ENCODE measurements around the gene BCL7A. TPM values are rescaled to one million over a fixed set of nuclear protein-coding genes. Genes with fewer than 3 reads are reported as not detected.

The BCL7A gene
- total RNA-seq, 1 donor from 2014 or later = 41.4 TPM

- intact Hi-C loops (cut with micrococcal nuclease) = no loop called here
- no peak for TF ChIP-seq CTCF (IDR thresholded peaks at IDR 0.05)
- CTCF ChIA-PET = interaction anchor here (1.2 kb wide), 1 partner anchor 32 kb away, joined by 3 read pairs; no protein-coding TSS in a partner anchor
- ATAC-seq (ENCODE audit: low read depth) (no peak), DNase-seq (no peak)
- peaks cover 75% of the 10 kb centered on the region for H3K4me1 Mint-ChIP-seq
- POLR2A ChIA-PET = interaction anchor here (0.6 to 1.5 kb wide), 3 partner anchors 9 to 17 kb away, joined by 3 to 8 read pairs (median 8); partner anchors contain the start of gene MLXIP
- H3K27ac Mint-ChIP-seq = peak overlapping the region; percentile 4
- H3K4me3 Mint-ChIP-seq = no peak overlapping the region
- peaks cover 49% of the 10 kb centered on the region for H3K36me3 Mint-ChIP-seq (ENCODE audit: low read depth)
- H3K27me3 Mint-ChIP-seq = no peaks in the 10 kb centered on the region
- no peaks in the 10 kb centered on the region for H3K9me3 Mint-ChIP-seq
Observed at GRCh38 chr12:122086641-122087285, 65.1 kb downstream of the BCL7A start.

GRCh38 chr12:122087431-122088178, 65.9 kb downstream of the BCL7A start:
- intact Hi-C loops (cut with micrococcal nuclease) = no loop called here
- CTCF ChIA-PET = interaction anchor here (1.0 to 1.2 kb wide), 3 partner anchors 33 to 169 kb away, joined by 3 to 4 read pairs (median 3); partner anchors contain the start of gene CFAP251
- Mint-ChIP-seq H3K36me3 (ENCODE audit: low read depth) (peaks cover 49% of the 10 kb centered on the region), H3K4me3 (no peak overlapping the region), H3K27ac (peak overlapping the region; percentile 41), H3K9me3 (no peaks in the 10 kb centered on the region), H3K4me1 (peaks cover 67% of the 10 kb centered on the region), H3K27me3 (no peaks in the 10 kb centered on the region)
- DNase-seq = no peak
- no peak for TF ChIP-seq CTCF (IDR thresholded peaks at IDR 0.05)
- no peak for ATAC-seq (ENCODE audit: low read depth)
- POLR2A ChIA-PET = interaction anchor here (1.0 to 1.8 kb wide), 4 partner anchors 9 to 21 kb away, joined by 3 to 8 read pairs (median 3); partner anchors contain the start of gene MLXIP

GRCh38 chr12:122088179-122088810, 66.6 kb downstream of the BCL7A start:
- Mint-ChIP-seq H3K36me3 (ENCODE audit: low read depth) (peaks cover 49% of the 10 kb centered on the region), H3K9me3 (no peaks in the 10 kb centered on the region), H3K4me1 (peaks cover 61% of the 10 kb centered on the region), H3K4me3 (no peak overlapping the region), H3K27me3 (no peaks in the 10 kb centered on the region), H3K27ac (peak overlapping the region; percentile 41)
- ATAC-seq (ENCODE audit: low read depth) (no peak), DNase-seq (no peak)
- intact Hi-C loops (cut with micrococcal nuclease) = no loop called here
- POLR2A ChIA-PET = interaction anchor here (0.7 to 1.8 kb wide), 7 partner anchors 10 to 21 kb away, joined by 3 to 8 read pairs (median 3); partner anchors contain the start of gene MLXIP
- TF ChIP-seq CTCF (IDR thresholded peaks at IDR 0.05) = no peak
- CTCF ChIA-PET = interaction anchor here (1.0 to 1.8 kb wide), 3 partner anchors 9 to 170 kb away, joined by 3 to 9 read pairs (median 4); partner anchors contain the start of gene CFAP251

- peaks cover 53% of the 10 kb centered on the region for H3K4me1 Mint-ChIP-seq
- ChIA-PET POLR2A (interaction anchor here (0.6 to 1.8 kb wide), 9 partner anchors 11 to 130 kb away, joined by 3 to 9 read pairs (median 4); partner anchors contain the start of gene MLXIP), CTCF (interaction anchor here (1.2 to 1.8 kb wide), 2 partner anchors 9 to 97 kb away, joined by 4 to 9 read pairs; no protein-coding TSS in a partner anchor)
- ATAC-seq (ENCODE audit: low read depth) (no peak), DNase-seq (no peak)
- peaks cover 43% of the 10 kb centered on the region for H3K36me3 Mint-ChIP-seq (ENCODE audit: low read depth)
- H3K27me3 Mint-ChIP-seq = no peaks in the 10 kb centered on the region
- no peak for TF ChIP-seq CTCF (IDR thresholded peaks at IDR 0.05)
- H3K4me3 Mint-ChIP-seq = no peak overlapping the region
- intact Hi-C loops (cut with micrococcal nuclease) = no loop called here
- H3K9me3 Mint-ChIP-seq = no peaks in the 10 kb centered on the region
- no peak overlapping the region for H3K27ac Mint-ChIP-seq
Observed at GRCh38 chr12:122089077-122089476, 67.4 kb downstream of the BCL7A start.

Data from activated B cell treated with CpG ODN at 0.5 μM for 24 hours (primary cell).